H9 (cell line): ENCODE measurements around the gene BRICD5. TPM values are rescaled to one million over a fixed set of nuclear protein-coding genes. Genes with fewer than 3 reads are reported as not detected.

Source experiments
- DNase-seq: peaks from one replicate; pipeline ENCODE4 v3.0.0-alpha.2; 2017
- H2AFZ ChIP-seq: one replicate; pipeline ENCODE4 v1.6.1; 2013; ENCODE audit warnings: mild to moderate bottlenecking, low read length, control low read depth, moderate library complexity
- H2AK5ac ChIP-seq: 2 replicates; pipeline ENCODE4 v1.6.1; 2013; ENCODE audit warnings: low read length, control low read depth, mixed read lengths; ENCODE audit not compliant: insufficient read length
- H2BK120ac ChIP-seq: one replicate; pipeline ENCODE4 v1.6.1; 2013; ENCODE audit warnings: low read depth, mild to moderate bottlenecking, low read length, control low read depth, inconsistent platforms; ENCODE audit not compliant: poor library complexity, severe bottlenecking
- H2BK12ac ChIP-seq: 2 replicates; pipeline ENCODE4 v1.6.1; 2013; ENCODE audit warnings: low read length, control low read depth, mixed read lengths, low read depth; ENCODE audit not compliant: insufficient read length
- H2BK15ac ChIP-seq: 2 replicates; pipeline ENCODE4 v1.6.1; 2013; ENCODE audit warnings: low read depth, low read length, control low read depth
- H2BK20ac ChIP-seq: one replicate; pipeline ENCODE4 v1.6.1; 2013; ENCODE audit warnings: low read depth, mild to moderate bottlenecking, low read length, control low read depth, inconsistent platforms; ENCODE audit not compliant: poor library complexity, severe bottlenecking
- H2BK5ac ChIP-seq: 2 replicates; pipeline ENCODE4 v1.6.1; 2013; ENCODE audit warnings: low read length, control low read depth, mixed read lengths; ENCODE audit not compliant: insufficient read length
- H3K14ac ChIP-seq: 2 replicates; pipeline ENCODE4 v1.6.1; 2013; ENCODE audit warnings: low read length, control low read depth; ENCODE audit not compliant: insufficient read depth
- H3K18ac ChIP-seq: 2 replicates; pipeline ENCODE4 v1.6.1; 2013; ENCODE audit warnings: low read depth, mild to moderate bottlenecking, mixed read lengths, low read length, control low read depth; ENCODE audit not compliant: insufficient read length
- H3K23ac ChIP-seq: 2 replicates; pipeline ENCODE4 v1.6.1; 2013; ENCODE audit warnings: low read length, control low read depth, mixed read lengths, low read depth; ENCODE audit not compliant: insufficient read length
- H3K23me2 ChIP-seq: 2 replicates; pipeline ENCODE4 v1.6.1; 2013; ENCODE audit warnings: low read depth, mild to moderate bottlenecking, mixed read lengths, low read length, control low read depth; ENCODE audit not compliant: insufficient read length, poor library complexity, severe bottlenecking
- H3K27ac ChIP-seq: 2 replicates; pipeline ENCODE4 v1.5.1; 2013; ENCODE audit warnings: low read length, control low read depth, mixed read lengths, low read depth; ENCODE audit not compliant: insufficient read length
- H3K27me3 ChIP-seq: 2 replicates; pipeline ENCODE4 v1.6.1; 2013; ENCODE audit warnings: low read length, control low read depth, inconsistent platforms; ENCODE audit not compliant: insufficient read depth
- H3K4ac ChIP-seq: 2 replicates; pipeline ENCODE4 v1.6.1; 2013; ENCODE audit warnings: low read depth, mild to moderate bottlenecking, control low read depth, inconsistent platforms, low read length, moderate library complexity
- H3K4me1 ChIP-seq: 2 replicates; pipeline ENCODE4 v1.6.1; 2013; ENCODE audit warnings: low read length, control low read depth, inconsistent platforms; ENCODE audit not compliant: insufficient read depth
- H3K4me2 ChIP-seq: 2 replicates; pipeline ENCODE4 v1.6.1; 2013; ENCODE audit warnings: low read length, control low read depth, mixed read lengths; ENCODE audit not compliant: insufficient read length, insufficient read depth
- H3K56ac ChIP-seq: 2 replicates; pipeline ENCODE4 v1.6.1; 2013; ENCODE audit warnings: low read depth, mild to moderate bottlenecking, mixed read lengths, low read length, control low read depth; ENCODE audit not compliant: insufficient read length
- H3K79me1 ChIP-seq: 2 replicates; pipeline ENCODE4 v1.6.1; 2013; ENCODE audit warnings: low read depth, mild to moderate bottlenecking, moderate library complexity, low read length, control low read depth, inconsistent platforms; ENCODE audit not compliant: insufficient read depth, poor library complexity, severe bottlenecking
- H3K79me2 ChIP-seq: 2 replicates; pipeline ENCODE4 v1.6.1; 2013; ENCODE audit warnings: low read length, control low read depth, inconsistent platforms; ENCODE audit not compliant: insufficient read depth
- H3K9ac ChIP-seq: 2 replicates; pipeline ENCODE4 v1.6.1; 2013; ENCODE audit warnings: low read length, control low read depth, mixed read lengths; ENCODE audit not compliant: insufficient read length; ENCODE audit errors: extremely low read depth
- H3K9me3 ChIP-seq: one replicate; pipeline ENCODE4 v1.6.1; 2013; ENCODE audit warnings: low read depth, low read length, inconsistent platforms; ENCODE audit not compliant: control insufficient read depth
- H3T11ph ChIP-seq: one replicate; pipeline ENCODE4 v1.6.1; 2013; ENCODE audit warnings: mild to moderate bottlenecking, low read length, control low read depth, inconsistent platforms
- H4K20me1 ChIP-seq: one replicate; pipeline ENCODE4 v1.6.1; 2013; ENCODE audit not compliant: control insufficient read depth, insufficient read length, insufficient read depth
- H4K5ac ChIP-seq: 2 replicates; pipeline ENCODE4 v1.6.1; 2013; ENCODE audit warnings: low read depth, mild to moderate bottlenecking, mixed read lengths, low read length, control low read depth; ENCODE audit not compliant: insufficient read length
- H4K8ac ChIP-seq: replicated peaks from 2 replicates; pipeline ENCODE4 v1.6.1; 2013; ENCODE audit warnings: low read length, control low read depth, mixed read lengths, low read depth; ENCODE audit not compliant: insufficient read length
- H4K91ac ChIP-seq: 2 replicates; pipeline ENCODE4 v1.6.1; 2013; ENCODE audit warnings: low read depth, mild to moderate bottlenecking, moderate library complexity, mixed read lengths, low read length, control low read depth; ENCODE audit not compliant: insufficient read length
- H3K27ac Mint-ChIP-seq, 3 experiments: 2 replicates in 2 of 3; 3 replicates in 1 of 3; pipeline ENCODE4 v1.8.0; 2020 to 2021; ENCODE audit warnings: mixed read lengths in 3 of 3, mild to moderate bottlenecking in 1 of 3, moderate library complexity in 1 of 3
- H3K27me3 Mint-ChIP-seq: 2 replicates; pipeline ENCODE4 v1.8.0; 2021; ENCODE audit warnings: low read depth, mild to moderate bottlenecking, moderate library complexity, mixed read lengths
- H3K36me3 Mint-ChIP-seq, 3 experiments: 2 replicates in 2 of 3; 3 replicates in 1 of 3; pipeline ENCODE4 v1.8.0; 2020 to 2021; ENCODE audit warnings: low read depth in 3 of 3, mixed read lengths in 3 of 3; ENCODE audit not compliant: insufficient read depth in 1 of 3
- H3K4me1 Mint-ChIP-seq, 2 experiments: 2 replicates each; pipeline ENCODE4 v1.8.0; 2020; ENCODE audit warnings: mixed read lengths in 2 of 2
- H3K4me3 Mint-ChIP-seq, 2 experiments: 2 replicates in 1 of 2; 3 replicates in 1 of 2; pipeline ENCODE4 v1.8.0; 2020 to 2021; ENCODE audit warnings: mild to moderate bottlenecking in 2 of 2, mixed read lengths in 2 of 2, moderate library complexity in 1 of 2
- H3K9me3 Mint-ChIP-seq, 2 experiments: 2 replicates in 1 of 2; 3 replicates in 1 of 2; pipeline ENCODE4 v1.8.0; 2020; ENCODE audit warnings: mild to moderate bottlenecking in 2 of 2, mixed read lengths in 2 of 2, moderate library complexity in 1 of 2
- WGBS: extraction: QIAGEN DNeasy Blood & Tissue Kit; methylation state at CpG from one replicate; pipeline ENCODE4 v1.1.7; 2013; ENCODE audit warnings: missing lambda C conversion rate, low lambda C conversion rate, mixed read lengths; ENCODE audit not compliant: insufficient read length; ENCODE audit errors: extremely low coverage; 5-methylcytosine and 5-hydroxymethylcytosine counted together
- long read RNA-seq: library from polyadenylated mRNA; unstranded; transcript quantifications from one replicate; pipeline ENCODE4 v2.0.0, GENCODE V29; 2020
- total RNA-seq: library from RNA; stranded (reverse); gene quantifications from 2 replicates; pipeline ENCODE4 v1.2.1, GENCODE V29; 2021
- TF ChIP-seq, protein P1 (sequence below): fragments of 200-600 bp; sonication (generic); conservative IDR thresholded peaks from 3 replicates; pipeline ENCODE4 v1.8.0; 2021; ENCODE audit warnings: antibody characterized with exemption, mild to moderate bottlenecking

BRICD5 gene
- total RNA-seq = 10.8 and 11.9 TPM in 2 replicates
- long read RNA-seq, partial matches to known transcripts = 2 of 6 reads
- long read RNA-seq, other reads (novel, unspliced or antisense) = 3 of 6 reads

DNA sequence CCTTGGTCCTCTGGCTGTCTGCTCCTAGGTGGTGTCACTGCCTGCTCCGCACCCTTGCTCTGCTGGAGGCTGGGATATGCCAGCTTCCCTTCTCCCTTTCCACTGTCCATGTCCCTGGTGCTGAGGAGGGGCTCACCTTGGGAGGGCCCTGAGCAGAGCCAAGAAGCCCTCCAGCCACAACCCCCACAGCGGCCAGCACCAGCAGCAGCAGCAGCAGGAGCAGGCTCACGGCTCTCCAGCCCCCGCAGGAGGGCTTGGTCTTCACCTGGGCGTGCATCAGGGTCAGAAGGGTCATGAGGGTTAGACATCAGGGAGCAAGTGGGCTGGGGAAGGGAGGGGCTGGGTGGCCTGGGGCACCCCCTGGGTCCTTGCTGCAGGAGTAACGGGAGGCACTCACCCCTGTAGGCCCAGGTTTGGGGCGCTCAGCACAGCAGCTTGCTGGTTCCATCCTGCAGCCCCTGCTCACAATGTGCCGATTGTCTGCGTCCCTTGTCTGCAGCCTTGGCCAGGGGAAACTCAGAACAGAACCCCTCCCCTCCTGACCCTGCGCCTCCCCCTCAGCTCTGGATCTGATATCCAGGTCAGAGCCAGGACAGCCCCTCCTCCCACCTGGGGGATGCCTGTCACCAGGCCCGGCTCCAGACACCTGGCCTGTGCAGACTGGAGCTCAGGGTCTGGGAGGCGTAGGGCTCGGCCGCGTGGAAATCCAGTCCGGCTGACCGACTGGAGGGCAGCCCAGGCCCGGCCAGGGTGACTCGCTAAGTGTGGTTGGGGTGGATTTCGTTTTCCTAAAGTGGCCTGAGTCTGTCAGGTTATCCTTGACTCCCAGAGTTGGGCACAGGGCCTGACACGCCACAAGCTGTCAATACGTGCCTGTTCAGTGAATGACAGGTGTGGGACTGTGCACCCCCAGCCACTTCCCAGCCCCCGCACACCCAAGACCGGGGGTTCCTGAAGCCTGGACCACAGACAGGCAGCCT is at the start of gene BRICD5:
BRICD5 (minus strand) TSS at position 478 of the 980 bp plus-strand sequence; CDS start at position 448, 30 bp downstream.
- H3K18ac ChIP-seq = no peak within 1 kb of the TSS
- no peak within 1 kb of the TSS for H4K5ac ChIP-seq
- peak within 1 kb of the TSS; percentile 25 to 53; a peak in 2 of 5 replicates for H3K4me3 Mint-ChIP-seq
- no peaks in the 10 kb centered on the region for H3K9me3 Mint-ChIP-seq
- no peaks in the 10 kb centered on the region; the same call in 1 of the 2 replicates for H3K4me1 ChIP-seq
- no peak within 1 kb of the TSS for H2BK5ac ChIP-seq
- H3K27ac Mint-ChIP-seq = peak within 1 kb of the TSS in 2 of 3 experiments; percentile 58 to 75; a peak in 2 of 7 replicates
- no peak within 1 kb of the TSS for H3K23ac ChIP-seq
- H2BK15ac ChIP-seq = no peak within 1 kb of the TSS
- H2BK12ac ChIP-seq = no peak within 1 kb of the TSS
- no peak within 1 kb of the TSS for H3T11ph ChIP-seq
- H4K91ac ChIP-seq = no peak within 1 kb of the TSS
- H4K8ac ChIP-seq = no peak within 1 kb of the TSS
- TF ChIP-seq, protein P1, sequence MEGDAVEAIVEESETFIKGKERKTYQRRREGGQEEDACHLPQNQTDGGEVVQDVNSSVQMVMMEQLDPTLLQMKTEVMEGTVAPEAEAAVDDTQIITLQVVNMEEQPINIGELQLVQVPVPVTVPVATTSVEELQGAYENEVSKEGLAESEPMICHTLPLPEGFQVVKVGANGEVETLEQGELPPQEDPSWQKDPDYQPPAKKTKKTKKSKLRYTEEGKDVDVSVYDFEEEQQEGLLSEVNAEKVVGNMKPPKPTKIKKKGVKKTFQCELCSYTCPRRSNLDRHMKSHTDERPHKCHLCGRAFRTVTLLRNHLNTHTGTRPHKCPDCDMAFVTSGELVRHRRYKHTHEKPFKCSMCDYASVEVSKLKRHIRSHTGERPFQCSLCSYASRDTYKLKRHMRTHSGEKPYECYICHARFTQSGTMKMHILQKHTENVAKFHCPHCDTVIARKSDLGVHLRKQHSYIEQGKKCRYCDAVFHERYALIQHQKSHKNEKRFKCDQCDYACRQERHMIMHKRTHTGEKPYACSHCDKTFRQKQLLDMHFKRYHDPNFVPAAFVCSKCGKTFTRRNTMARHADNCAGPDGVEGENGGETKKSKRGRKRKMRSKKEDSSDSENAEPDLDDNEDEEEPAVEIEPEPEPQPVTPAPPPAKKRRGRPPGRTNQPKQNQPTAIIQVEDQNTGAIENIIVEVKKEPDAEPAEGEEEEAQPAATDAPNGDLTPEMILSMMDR = no peak
- peaks cover 15% of the 10 kb centered on the region for H3K23me2 ChIP-seq
- H3K56ac ChIP-seq = no peak within 1 kb of the TSS
- no peak within 1 kb of the TSS for H2AFZ ChIP-seq
- no peak within 1 kb of the TSS for H3K4me2 ChIP-seq
- peak; percentile 59 for DNase-seq
- H3K79me1 ChIP-seq = peaks cover 6% of the 10 kb centered on the region
- no peak within 1 kb of the TSS for H3K4ac ChIP-seq
- H3K79me2 ChIP-seq = peaks cover 6% of the 10 kb centered on the region; the same call in 1 of the 2 replicates
- no peak within 1 kb of the TSS for H2BK20ac ChIP-seq
- no peaks in the 10 kb centered on the region; the same call in 1 of the 2 replicates for H3K27me3 Mint-ChIP-seq
- no peak within 1 kb of the TSS for H3K27ac ChIP-seq
- H3K9ac ChIP-seq = no peak within 1 kb of the TSS
- WGBS = no CpG with 5 or more reads among the region's 24 CpGs
- H3K9me3 ChIP-seq = no peaks in the 10 kb centered on the region
- no peak within 1 kb of the TSS; the same call in 1 of the 2 replicates for H3K14ac ChIP-seq
- peaks cover 15 to 19% of the 10 kb centered on the region in 2 experiments for H3K4me1 Mint-ChIP-seq
- H2AK5ac ChIP-seq = no peak within 1 kb of the TSS
- H3K36me3 Mint-ChIP-seq = peaks cover 17 to 48% (median 46%) of the 10 kb centered on the region in 3 experiments; a peak in 6 of 7 replicates
- no peak within 1 kb of the TSS for H2BK120ac ChIP-seq
- H4K20me1 ChIP-seq = no peaks in the 10 kb centered on the region
- no peaks in the 10 kb centered on the region for H3K27me3 ChIP-seq
